Tibial nerve (tissue), 3 donors: ENCODE measurements around the gene LEMD2.

ENCODE experiments used
- POLR2A ChIP-seq, 2 donors: fragments of 450-650 bp; IDR thresholded peaks; one replicate each; pipeline ENCODE4 v1.6.1; 2017; ENCODE audit warnings: antibody characterized with exemption in 2 of 2, mild to moderate bottlenecking in 2 of 2, moderate library complexity in 2 of 2
- TF ChIP-seq, protein P1 (sequence below), 5 experiments: fragments of 200-600 bp in 3 of 5; fragments of 450-650 bp in 2 of 5; sonication (generic) in 3 of 5; IDR thresholded peaks; one replicate each; pipeline ENCODE4 v1.5.1; 2016 to 2019; ENCODE audit warnings: antibody characterized with exemption in 5 of 5, mild to moderate bottlenecking in 3 of 5, moderate library complexity in 2 of 5

DNA sequence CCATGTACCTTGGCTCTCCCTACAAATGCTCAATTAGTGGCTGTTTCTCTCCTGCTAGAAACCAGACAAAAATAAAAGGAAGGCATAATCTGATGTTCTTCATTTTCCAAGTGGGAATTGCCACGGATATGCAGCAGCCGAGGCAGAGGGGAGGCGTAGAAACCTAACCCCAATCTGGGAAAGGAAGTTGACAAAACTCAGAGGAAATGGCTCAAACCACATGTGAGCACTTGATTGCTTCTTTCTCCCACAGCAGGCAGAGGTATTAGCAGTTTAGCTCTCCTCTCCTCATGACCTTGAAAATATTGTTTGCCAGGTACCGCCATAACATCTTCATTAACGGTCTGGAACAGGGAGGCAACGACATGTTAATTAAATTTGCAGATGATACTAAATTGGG, 18.7 kb upstream of the LEMD2 start:
- TF ChIP-seq, protein P1, sequence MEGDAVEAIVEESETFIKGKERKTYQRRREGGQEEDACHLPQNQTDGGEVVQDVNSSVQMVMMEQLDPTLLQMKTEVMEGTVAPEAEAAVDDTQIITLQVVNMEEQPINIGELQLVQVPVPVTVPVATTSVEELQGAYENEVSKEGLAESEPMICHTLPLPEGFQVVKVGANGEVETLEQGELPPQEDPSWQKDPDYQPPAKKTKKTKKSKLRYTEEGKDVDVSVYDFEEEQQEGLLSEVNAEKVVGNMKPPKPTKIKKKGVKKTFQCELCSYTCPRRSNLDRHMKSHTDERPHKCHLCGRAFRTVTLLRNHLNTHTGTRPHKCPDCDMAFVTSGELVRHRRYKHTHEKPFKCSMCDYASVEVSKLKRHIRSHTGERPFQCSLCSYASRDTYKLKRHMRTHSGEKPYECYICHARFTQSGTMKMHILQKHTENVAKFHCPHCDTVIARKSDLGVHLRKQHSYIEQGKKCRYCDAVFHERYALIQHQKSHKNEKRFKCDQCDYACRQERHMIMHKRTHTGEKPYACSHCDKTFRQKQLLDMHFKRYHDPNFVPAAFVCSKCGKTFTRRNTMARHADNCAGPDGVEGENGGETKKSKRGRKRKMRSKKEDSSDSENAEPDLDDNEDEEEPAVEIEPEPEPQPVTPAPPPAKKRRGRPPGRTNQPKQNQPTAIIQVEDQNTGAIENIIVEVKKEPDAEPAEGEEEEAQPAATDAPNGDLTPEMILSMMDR (IDR thresholded peaks at IDR 0.05), result no peak
- TF ChIP-seq POLR2A (IDR thresholded peaks at IDR 0.05), result no peak
